ENCODE measurements around the gene GCHFR. TPM values are rescaled to one million over a fixed set of nuclear protein-coding genes. Genes with fewer than 3 reads are reported as not detected.

The GCHFR gene
- 29.0 and 31.7 TPM in 2 replicates for total RNA-seq (2014; rRNA removed; shearing (Covaris generic))

DNA sequence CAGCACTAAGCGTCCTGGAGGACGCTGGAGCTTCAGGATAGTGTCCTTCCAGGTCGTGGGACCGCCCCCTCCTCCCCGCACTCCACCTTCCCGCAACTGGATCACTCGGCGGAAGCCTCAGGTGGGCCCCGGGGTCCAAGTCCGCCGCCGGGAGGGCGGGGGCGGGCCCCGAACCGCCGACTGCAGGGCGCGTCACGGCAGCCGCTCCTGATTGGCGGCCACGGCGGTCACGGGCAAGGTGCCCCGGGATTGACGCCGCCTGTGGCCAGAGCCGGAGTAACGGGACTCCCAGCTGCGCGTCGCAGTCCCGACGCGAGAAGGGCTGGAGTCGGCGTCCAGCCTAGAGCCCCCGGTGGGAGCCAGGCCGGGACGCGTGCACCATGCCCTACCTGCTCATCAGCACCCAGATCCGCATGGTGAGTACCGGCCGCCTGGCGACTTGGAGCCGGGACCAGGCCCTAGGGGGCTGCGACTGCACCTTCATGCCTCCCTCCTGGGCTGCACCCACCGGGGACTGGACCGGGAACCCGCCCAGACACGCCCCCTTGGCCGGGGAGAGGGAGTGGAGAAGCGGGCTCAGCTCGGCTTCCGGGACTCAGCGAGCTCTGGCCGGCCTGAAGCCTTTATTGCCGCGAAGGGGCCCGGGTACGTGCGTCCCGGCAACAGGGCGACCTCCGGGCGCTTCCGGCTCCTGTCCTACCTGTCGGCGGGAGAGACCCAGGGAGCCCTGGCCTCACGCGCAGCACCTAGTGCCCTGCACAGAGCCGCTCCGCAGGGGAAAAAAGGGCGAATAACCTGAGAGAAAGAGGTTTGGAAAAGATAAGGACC, at the start of gene GCHFR:
Gene GCHFR, plus strand, starts transcription at position 268 of the 828 bp plus-strand sequence. Its CDS starts 113 bp downstream, at position 381.

DNA sequence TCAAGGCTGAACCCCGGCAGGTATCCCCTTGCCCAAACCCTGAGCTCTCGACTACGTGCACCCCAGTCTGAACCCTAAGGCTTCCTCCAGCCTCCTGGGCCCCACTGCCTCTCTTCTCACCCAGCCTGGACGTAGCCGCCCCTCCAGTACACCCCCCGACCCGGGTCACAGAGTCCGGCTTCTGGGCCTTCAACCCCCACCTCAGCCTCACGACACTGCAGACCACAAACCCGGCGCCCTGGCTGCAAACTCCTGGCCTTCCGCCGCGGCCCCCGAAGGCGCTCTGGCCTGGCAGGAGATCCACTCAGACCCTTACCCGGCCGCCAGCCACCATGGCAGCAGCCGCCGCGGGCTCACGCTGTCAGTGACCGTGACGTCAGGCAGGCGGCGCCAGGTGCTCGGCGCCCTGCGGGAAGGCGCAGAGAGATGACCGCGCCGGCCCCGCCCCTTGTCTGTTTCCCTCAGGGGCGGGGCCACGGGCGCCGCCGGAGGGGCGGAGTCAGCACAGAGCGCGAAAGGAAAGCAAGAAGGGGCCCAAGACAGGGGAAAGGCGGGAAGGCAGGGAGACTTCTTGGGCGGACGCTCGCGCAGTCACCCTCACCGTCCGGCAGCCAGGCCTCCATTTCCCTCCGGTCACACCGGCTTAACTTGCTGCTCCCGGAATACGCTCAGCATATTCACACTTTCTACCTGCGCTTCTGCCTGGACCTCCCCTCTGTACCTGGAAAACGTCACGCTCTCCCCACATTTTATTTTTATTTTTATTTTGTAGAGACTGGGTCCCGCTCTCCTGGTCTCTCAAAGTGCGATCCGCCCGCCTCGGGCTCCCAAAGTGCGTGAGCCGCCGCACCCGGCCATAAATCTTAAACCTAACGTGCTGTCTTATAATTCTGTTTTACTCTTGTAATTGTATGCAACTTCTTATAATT, 8.7 kb upstream of the GCHFR start, which contains the start of gene RMDN3:
Gene RMDN3, minus strand, starts transcription at position 372 of the 929 bp plus-strand sequence. CDS start 471 bp downstream, outside the sequence.

DNA sequence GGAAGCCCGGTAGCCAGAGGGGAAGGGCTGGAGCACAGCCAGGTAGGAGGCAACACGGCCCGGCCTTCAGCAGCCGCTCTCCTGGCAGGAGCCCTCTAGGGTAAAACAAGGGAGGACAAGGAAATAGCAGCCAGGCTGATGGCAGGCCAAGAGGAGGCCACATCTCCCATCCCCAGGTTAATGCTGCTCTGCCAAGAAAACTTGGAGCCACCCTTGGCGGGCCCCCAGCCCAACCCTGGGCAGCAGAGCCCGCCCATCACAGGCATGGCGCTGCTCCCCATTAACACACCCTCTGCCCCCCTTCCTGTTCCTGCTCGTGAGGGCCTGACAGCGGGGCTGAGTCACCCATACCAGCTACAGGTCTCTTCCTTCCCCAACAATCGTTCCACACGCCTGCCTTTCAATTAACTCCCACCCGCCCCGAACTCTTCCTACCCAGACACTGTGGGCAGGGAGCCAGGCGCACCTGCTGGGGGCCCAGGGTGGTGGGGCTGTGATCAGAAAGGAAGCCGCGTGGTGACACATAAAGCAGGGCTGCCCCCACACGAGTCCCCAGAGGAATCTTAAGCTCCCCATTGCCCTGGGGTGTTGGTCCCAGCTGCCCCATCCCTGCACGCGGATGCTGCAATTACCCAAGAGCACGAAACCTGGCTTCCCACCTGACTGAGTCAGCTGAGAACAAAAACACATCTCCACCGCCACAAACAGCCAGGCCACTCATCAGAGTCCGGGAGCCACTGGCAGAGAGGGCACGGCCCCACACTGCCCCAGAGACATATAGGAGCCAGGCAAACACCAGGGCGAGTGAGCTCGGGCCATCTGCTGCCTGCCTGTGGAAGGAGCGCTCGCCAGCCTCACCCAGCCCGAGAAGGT, 5.6 kb downstream of the GCHFR start, which contains the start of gene C15orf62:
Gene C15orf62, plus strand, starts transcription at position 707 of the 873 bp plus-strand sequence. CDS start 516 bp downstream, outside the sequence.

DNA sequence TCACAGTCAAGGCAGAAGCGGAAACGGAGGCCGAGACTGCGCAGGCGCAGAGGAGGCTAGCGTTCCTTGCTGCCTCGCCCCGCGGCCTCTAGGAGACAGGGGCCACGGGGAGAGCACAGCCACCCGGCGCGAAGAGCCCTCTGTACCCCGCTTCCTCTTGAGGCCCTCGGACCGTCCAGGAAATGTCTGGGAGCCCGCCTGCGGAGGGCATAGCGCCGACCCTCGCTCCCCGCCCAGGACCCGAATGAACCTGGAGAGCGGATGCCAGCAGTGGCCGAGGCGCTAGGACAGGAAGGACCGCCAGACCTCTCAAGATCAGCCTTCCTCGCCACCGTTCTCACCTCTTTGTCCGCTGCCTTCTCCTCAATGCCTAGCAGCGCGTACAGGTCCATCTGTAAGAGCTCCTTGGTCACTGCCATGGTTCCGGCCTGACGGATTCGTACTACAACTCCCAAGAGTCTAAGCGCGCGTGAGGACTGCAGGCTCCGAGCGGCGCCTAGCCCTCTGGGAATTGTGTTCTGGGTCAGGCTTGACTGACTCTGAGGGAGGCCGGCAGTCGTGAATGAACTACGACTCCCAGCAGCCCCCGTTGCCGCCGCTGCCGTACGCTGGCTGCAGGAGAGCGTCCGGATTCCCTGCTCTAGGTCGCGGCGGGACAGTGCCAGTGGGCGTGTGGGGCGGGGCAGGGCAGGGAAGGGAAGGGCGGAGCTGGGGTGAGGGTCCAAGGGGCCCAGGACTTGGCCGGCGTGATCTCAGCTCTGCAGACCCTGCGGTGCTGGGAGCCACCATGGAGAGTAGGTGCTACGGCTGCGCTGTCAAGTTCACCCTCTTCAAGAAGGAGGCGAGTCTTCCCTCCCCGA, 43.4 kb downstream of the GCHFR start, which contains the start of the genes DNAJC17 and ZFYVE19:
Gene DNAJC17, minus strand, starts transcription at position 446 of the 860 bp plus-strand sequence. Its CDS starts 27 bp downstream, at position 419.
Gene ZFYVE19, plus strand, starts transcription at position 62 of the 860 bp plus-strand sequence. Its CDS starts 501 bp downstream, at position 563.

Small RNA genes lying within 50 kb of the gene (small RNA-seq; reads per million reads assigned to genes)
- not detected for gene SUMO2P15

Other genes with a start within 250 kb of the GCHFR start
- 8.9 and 10.5 TPM in 2 replicates for gene CCDC32, start 199.0 kb upstream of the GCHFR start, total RNA-seq (2014; rRNA removed; shearing (Covaris generic))
- 28.7 and 32.2 TPM in 2 replicates for gene RPUSD2, start 194.8 kb upstream of the GCHFR start, total RNA-seq (2014; rRNA removed; shearing (Covaris generic))
- gene KNL1, start 169.8 kb upstream of the GCHFR start, total RNA-seq (2014; rRNA removed; shearing (Covaris generic)) = 25.2 and 26.9 TPM in 2 replicates
- gene RAD51, start 68.9 kb upstream of the GCHFR start, total RNA-seq (2014; rRNA removed; shearing (Covaris generic)) = 28.1 and 29.8 TPM in 2 replicates
- gene RMDN3, start 8.8 kb upstream of the GCHFR start, total RNA-seq (2014; rRNA removed; shearing (Covaris generic)) = 20.3 and 23.7 TPM in 2 replicates
- gene C15orf62, start 5.9 kb downstream of the GCHFR start, total RNA-seq (2014; rRNA removed; shearing (Covaris generic)) = 0.49 and 0.88 TPM in 2 replicates
- gene ZFYVE19, start 43.0 kb downstream of the GCHFR start, total RNA-seq (2014; rRNA removed; shearing (Covaris generic)) = 26.9 and 28.2 TPM in 2 replicates
- gene DNAJC17, start 43.4 kb downstream of the GCHFR start, total RNA-seq (2014; rRNA removed; shearing (Covaris generic)) = 61.7 and 79.5 TPM in 2 replicates
- not detected in 2 replicates for gene PPP1R14D, start 64.6 kb downstream of the GCHFR start, total RNA-seq (2014; rRNA removed; shearing (Covaris generic))
- gene SPINT1, start 80.0 kb downstream of the GCHFR start, total RNA-seq (2014; rRNA removed; shearing (Covaris generic)) = 1.6 and 2.5 TPM in 2 replicates
- gene RHOV, start 110.2 kb downstream of the GCHFR start, total RNA-seq (2014; rRNA removed; shearing (Covaris generic)) = 3.7 and 5.9 TPM in 2 replicates
- 23.5 and 29.8 TPM in 2 replicates for gene VPS18, start 130.4 kb downstream of the GCHFR start, total RNA-seq (2014; rRNA removed; shearing (Covaris generic))
- gene DLL4, start 165.3 kb downstream of the GCHFR start, total RNA-seq (2014; rRNA removed; shearing (Covaris generic)) = 0.21 TPM in 1 of 2 replicates, not detected in the other
- 52.0 and 66.8 TPM in 2 replicates for gene CHAC1, start 189.4 kb downstream of the GCHFR start, total RNA-seq (2014; rRNA removed; shearing (Covaris generic))